Stimulated activated naive CD4-positive, alpha-beta T cell (primary cell): ENCODE data around the gene FLRT2.

Source experiments
- DNase-seq, 6 experiments: peaks; one replicate each; lab custom pipeline; 2025; lab: John Stamatoyannopoulos, UW

FLRT2 gene

DNA sequence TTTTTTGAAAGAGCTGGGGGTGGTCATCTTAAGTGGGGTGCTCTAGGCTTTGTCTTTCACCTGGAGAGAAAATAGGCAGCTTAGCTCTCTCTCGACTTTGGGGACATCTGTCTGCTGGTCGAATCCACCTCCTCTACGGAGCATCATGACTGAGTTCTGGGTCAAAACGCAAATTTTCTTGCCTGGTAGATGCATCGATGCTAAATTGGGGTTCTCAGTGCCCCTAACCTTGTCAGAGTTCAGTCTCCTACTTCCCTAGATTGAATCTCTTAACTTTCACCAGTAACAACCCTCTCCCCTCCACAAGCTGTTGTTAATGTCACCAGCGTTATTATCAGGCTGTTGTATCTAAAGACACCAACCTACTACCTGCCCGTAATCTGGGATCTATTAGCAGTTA lies 682 bp downstream of the FLRT2 start:
- DNase-seq, result no peak

GRCh38 chr14:85531141-85531586 lies 1.2 kb downstream of the FLRT2 start:
- no peak for DNase-seq

DNA sequence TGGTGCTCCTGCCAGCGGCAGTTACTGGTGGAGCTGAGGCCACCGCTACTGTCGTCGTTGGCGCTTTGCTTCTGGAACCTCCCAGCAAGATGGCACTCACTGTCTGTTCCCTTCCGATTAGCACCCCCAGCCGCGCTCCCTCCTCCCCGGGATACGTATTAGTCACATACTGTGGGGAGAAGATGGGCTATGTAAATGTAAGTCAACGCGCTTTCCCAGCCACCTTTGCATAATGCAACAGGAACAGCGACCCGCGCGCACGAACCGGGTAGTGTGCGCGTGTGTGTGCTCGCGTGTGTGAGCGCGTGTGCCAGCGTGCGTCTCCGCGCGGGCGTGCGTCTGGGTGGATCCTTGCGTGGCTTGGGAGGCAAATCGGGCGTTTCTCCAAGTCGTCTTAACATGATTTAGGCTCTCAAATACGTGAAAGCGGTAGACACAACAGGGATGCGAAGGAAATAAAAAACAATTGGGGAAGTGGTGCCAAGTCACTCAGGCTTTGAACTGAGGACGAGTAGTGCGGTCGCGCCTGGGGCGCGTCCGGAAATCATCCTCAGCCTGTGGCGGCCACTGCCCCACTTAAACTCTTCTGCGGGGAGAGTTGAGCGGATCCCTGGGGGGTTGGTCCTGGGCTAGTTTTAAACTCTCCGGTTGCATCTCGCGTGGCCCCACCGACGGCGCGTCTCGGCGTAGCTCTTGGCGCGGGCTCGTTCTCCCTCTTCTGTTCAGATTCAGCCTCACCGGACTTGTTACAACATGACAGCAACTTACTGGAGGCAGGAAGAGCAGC lies 1.8 kb downstream of the FLRT2 start:
- DNase-seq, result no peak

- DNase-seq, result no peak
Observed at GRCh38 chr14:85532374-85533022, 2.6 kb downstream of the FLRT2 start.

DNA sequence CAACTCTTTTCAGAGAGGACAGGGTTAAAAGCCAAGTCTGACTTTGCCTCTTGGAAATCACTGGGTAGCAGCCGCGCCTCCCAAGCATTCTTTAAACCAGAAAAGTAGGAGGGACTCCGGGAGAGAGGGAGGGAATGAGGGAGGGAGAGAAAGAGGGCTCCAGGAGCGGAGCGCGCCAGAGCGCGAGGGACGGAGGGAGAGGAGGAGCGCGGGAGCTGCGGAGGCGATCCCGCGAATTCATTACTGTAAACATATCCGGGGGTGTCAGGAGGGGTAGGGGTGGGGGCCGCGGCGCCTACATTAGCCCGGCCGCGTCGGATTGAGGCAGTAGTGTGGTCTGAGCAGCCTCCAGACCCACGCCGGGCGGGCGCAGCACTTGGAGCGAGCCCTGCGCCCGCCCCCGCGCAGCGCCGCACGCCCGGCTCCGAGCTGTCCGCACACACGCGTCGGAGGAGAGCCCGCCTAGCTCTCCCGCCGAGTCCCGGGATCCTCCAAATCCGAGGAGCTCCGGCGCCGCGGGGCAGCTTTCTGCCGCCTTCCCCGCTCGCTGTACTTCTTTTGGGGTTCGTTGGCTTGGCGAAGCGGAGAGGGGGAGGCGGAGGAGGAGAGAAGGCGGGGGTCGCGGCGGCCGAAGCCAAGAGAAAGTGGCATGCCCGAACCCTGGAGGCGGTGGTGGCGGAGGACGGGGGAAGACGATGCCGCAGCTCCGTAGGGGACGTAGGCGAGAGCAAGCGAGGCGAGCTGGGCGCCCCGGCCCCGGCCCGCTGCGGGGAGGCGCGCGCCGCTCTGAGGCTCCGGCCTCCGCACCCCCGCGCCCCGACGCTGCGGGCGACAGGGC lies 3.3 kb downstream of the FLRT2 start:
- no peak for DNase-seq

GRCh38 chr14:85533861-85534291 lies 3.9 kb downstream of the FLRT2 start:
- DNase-seq, result no peak

DNA sequence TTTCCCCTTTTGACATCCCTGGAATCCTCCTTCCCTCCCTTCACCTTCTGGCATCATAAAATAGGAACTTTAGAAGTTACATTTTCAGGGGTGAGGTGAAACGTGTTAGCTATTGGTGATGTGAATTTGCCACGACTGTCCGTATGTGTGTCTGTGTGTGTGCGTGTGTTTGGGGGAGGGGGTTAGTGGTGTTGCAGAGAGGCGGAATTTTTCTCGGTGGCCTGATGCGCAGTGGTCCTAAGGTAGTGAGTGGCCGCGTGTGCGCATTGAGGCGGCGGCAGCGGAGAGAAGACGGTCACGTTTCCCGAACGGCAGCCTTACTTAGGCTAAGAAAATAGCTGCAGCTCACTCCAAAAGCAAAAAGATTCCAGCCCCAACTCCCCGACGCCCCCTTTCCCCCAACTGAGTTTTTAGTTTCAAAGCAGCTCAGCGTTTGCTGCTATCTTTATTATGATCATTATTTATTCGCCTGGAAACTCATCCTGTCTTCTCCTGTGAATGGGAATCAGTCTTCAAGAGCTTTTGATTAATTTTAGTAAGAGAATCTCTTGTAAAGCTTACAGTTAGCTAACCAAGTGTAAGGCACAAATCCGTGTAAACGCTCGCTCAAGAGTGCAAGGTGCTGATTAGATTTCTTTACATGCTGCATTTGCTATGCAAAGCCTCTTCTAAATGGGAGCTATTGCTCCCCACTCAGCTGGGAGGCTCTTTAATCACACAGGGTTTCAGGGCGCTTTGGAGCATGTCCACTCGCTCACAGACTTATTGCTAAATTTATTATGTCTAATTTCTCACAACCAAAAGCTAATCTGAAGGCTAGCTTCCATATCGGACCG lies 4.7 kb downstream of the FLRT2 start:
- DNase-seq, result no peak

DNA sequence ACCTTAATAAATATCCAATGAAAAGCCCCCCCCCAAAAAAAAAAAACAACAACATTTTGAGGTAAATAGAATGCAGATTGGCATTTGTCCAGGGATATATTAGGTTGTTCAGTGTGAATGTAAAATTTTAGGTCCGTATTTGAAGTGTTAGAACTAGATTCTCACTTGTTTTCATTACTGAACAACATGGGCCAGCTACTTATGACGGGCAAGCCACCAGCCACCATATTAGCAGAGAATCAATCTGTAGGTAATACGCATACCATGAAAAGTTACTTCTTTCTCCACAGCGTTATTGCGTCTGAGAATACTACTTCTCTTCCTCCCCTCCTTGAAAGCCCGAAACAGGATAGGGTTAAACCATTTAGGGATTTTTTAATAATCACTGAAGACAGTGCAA lies 5.4 kb downstream of the FLRT2 start:
- DNase-seq, result no peak

GRCh38 chr14:85535991-85536832 lies 6.3 kb downstream of the FLRT2 start:
- no peak for DNase-seq

DNA sequence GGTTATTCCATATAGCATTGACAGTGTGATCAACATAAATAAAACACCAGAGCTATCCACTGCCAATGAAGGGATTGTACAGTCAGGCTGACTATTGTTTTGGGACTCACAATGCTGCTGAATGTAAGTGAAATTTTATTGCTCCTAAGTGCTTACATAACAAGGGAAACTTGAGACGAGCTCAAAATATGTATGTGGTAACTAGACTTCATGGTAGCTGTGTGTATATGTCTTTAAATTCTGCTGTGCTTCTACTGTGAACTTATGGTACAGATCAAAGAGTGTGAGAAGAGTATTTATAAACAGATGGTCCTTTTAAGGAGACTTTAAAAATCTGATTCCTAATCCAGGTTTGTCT lies 6.9 kb downstream of the FLRT2 start:
- no peak for DNase-seq

- DNase-seq, result no peak
Observed at GRCh38 chr14:85537526-85537925, 7.6 kb downstream of the FLRT2 start.

DNA sequence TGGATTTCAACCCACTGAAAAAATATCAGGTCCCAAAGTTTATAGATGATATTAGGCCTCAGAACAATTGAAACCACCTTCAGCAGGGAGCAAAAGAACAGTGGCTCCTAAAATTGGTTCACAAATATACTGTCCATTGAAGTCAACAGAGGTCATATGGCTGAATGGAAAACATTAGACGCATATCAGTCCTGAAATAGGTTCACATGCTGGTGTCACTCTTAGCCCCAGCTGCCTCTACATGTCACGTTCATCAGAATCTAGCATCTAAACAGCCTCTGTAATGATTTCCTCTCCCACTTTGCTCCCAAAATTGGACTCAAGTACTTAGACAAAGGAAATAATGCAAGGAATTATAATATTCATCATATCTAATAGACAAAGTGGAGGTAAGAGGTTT lies 8.7 kb downstream of the FLRT2 start:
- no peak for DNase-seq

DNA sequence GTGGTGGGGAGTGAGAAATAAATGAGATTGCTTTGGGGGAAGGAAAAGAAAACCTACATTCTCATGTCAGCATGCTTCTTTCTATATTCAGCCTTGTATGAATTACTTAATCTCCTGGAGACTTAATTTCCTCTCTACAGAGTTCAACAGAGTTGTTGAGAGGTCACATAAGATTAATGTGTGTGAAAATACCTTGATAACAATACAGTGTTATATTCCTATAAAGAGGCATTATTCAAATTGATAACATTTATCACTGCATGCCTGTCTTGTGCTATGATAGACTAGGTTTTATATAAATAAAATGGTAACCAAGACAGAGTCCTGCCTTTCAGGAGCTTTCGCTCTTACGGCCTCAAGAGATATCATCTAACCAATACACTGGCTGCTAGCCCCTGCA lies 9.6 kb downstream of the FLRT2 start:
- DNase-seq, result no peak

GRCh38 chr14:85542623-85543022 lies 12.7 kb downstream of the FLRT2 start:
- DNase-seq, result no peak

DNA sequence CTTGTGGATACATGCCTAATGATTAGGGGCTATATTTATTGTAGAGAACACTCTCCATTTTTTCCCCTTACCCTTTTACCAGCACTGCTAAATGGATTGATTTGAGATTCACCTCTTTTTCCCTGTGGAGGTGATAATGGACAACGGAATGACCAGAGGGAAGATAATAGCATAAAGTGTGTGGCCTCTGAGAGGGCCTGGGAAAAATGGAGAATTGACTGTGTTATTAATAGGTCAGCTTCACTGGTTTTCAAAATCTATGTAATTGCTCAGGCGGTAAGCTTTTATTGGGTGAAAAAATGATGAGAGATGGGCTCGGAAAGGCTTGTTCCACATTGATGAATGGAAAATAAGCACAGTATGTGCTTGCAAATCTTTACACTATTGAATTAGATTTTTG lies 15.8 kb downstream of the FLRT2 start:
- DNase-seq, result no peak

- no peak for DNase-seq
Observed at GRCh38 chr14:85546390-85546789, 16.4 kb downstream of the FLRT2 start.

DNA sequence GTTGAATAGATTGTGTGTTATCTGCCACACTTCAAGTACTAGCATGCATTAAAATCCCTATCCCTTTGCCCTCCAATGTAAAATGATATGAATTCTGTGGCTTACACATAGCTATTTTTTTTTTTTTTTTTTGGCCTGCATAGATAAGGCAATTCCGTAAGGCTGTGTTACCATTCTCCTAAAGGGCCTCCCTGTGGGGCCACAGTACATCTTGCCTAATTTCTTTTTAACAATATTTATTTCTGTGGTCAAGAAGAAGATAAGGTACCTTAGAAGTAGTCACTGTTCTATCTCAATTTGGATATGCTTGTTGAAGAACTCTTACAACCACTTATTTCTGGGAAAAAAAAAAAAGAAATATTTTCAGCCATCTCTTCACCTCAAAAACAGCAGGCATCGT lies 19.8 kb downstream of the FLRT2 start:
- no peak for DNase-seq

GRCh38 chr14:85554106-85554505 lies 24.2 kb downstream of the FLRT2 start:
- no peak for DNase-seq

GRCh38 chr14:85556267-85556666 lies 26.3 kb downstream of the FLRT2 start:
- DNase-seq, result no peak

DNA sequence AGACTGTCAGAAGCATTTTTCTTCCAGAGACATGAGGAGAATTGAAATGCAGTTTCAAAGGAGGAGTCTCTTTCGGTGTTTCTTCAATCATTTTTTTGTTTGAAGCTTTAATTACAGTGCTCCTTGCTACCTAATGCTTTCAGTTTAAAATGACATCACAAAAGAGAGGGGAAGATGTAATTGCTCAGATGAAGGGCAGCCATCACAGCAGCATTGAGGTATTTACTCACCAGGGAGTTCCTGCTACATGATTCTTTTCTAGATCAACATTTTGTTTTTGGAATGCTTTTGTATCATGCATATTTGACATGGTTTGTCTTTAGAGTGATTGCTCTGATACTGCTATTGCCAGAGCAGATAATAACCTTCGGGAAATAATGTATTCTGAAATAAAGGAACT lies 28.6 kb downstream of the FLRT2 start:
- no peak for DNase-seq

DNA sequence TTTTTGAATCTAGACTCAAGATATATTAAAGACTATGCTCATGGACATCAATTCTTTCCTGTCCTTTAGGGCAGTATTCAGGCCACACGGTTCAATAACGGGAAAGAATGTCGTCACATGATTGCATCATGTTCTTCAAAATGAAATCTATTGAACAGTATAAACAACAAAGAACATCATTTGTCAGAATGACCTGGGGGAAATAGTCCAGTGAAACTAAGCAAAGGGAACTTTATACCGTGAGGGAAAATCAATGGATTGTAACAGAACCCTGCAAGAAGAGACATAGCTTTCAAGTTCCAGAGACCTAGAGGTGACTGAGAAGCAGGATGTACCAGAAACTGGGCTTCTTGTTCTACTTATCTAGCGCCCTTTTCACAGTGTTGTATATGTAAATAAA lies 32.7 kb downstream of the FLRT2 start:
- DNase-seq, result no peak
